OCI-LY1 (cell line): ENCODE data around the gene LSAMP.

Experiments used
- H2AFZ ChIP-seq: fragments of 200-600 bp; sonication (generic), shearing (Covaris generic); 2 replicates; pipeline ENCODE4 v1.6.0; 2014; ENCODE audit warnings: antibody characterized with exemption, mild to moderate bottlenecking, low read length
- H3F3A ChIP-seq: fragments of 200-600 bp; sonication (generic), shearing (Covaris generic); 2 replicates; pipeline ENCODE4 v1.6.0; 2014; ENCODE audit warnings: mild to moderate bottlenecking, antibody characterized with exemption, low read length, moderate library complexity; ENCODE audit not compliant: insufficient read depth
- H3K27ac ChIP-seq: fragments of 200-600 bp; sonication (generic); 2 replicates; pipeline ENCODE4 v1.5.1; 2014; ENCODE audit warnings: low read length, mixed run types, mild to moderate bottlenecking, low read depth; ENCODE audit not compliant: poor library complexity, severe bottlenecking
- H3K27me3 ChIP-seq: fragments of 200-600 bp; sonication (generic); 2 replicates; pipeline ENCODE4 v1.6.0; 2014; ENCODE audit warnings: antibody characterized with exemption, mild to moderate bottlenecking, low read length, moderate library complexity; ENCODE audit not compliant: insufficient read depth
- H3K36me3 ChIP-seq: fragments of 200-600 bp; sonication (generic); 2 replicates; pipeline ENCODE4 v1.6.1; 2014; ENCODE audit warnings: mild to moderate bottlenecking, antibody characterized with exemption, low read length, moderate library complexity, mixed read lengths; ENCODE audit not compliant: insufficient read depth
- H3K4me1 ChIP-seq: fragments of 200-600 bp; sonication (generic); 2 replicates; pipeline ENCODE4 v1.5.1; 2014; ENCODE audit warnings: mild to moderate bottlenecking, low read length, moderate library complexity; ENCODE audit not compliant: insufficient read depth, severe bottlenecking
- H3K4me2 ChIP-seq: fragments of 200-600 bp; sonication (generic), shearing (Covaris generic); 2 replicates; pipeline ENCODE4 v1.6.1; 2014; ENCODE audit warnings: low read length
- H3K4me3 ChIP-seq: fragments of 200-600 bp; sonication (generic); 2 replicates; pipeline ENCODE4 v1.5.1; 2014; ENCODE audit warnings: low read length, low read depth, mild to moderate bottlenecking, mixed read lengths; ENCODE audit not compliant: poor library complexity, severe bottlenecking
- H3K79me2 ChIP-seq: fragments of 200-600 bp; shearing (Covaris generic); 2 replicates; pipeline ENCODE4 v1.6.1; 2016; ENCODE audit warnings: mixed run types, low read length, mixed read lengths; ENCODE audit not compliant: insufficient read depth
- H3K9ac ChIP-seq: fragments of 200-600 bp; sonication (generic), shearing (Covaris generic); 2 replicates; pipeline ENCODE4 v1.6.1; 2014; ENCODE audit warnings: mild to moderate bottlenecking, low read length, mixed read lengths
- H3K9me2 ChIP-seq: fragments of 200-600 bp; sonication (generic), shearing (Covaris generic); 2 replicates; pipeline ENCODE4 v1.6.1; 2014; ENCODE audit warnings: low read depth, mild to moderate bottlenecking, low read length, mixed read lengths
- H3K9me3 ChIP-seq: fragments of 200-600 bp; shearing (Covaris generic); 2 replicates; pipeline ENCODE4 v1.6.1; 2014; ENCODE audit warnings: low read length, mixed read lengths
- H4K20me1 ChIP-seq: fragments of 200-600 bp; sonication (generic), shearing (Covaris generic); 2 replicates; pipeline ENCODE4 v1.6.0; 2016; ENCODE audit warnings: mild to moderate bottlenecking, low read length; ENCODE audit not compliant: insufficient read depth
- EZH2 ChIP-seq: fragments of 200-600 bp; sonication (generic), shearing (Covaris generic); IDR thresholded peaks from 2 replicates; pipeline ENCODE4 v1.8.0; 2017; ENCODE audit warnings: borderline replicate concordance, mixed run types, mild to moderate bottlenecking, antibody characterized with exemption, low read length, moderate library complexity, mixed read lengths
- TF ChIP-seq, protein P1 (sequence below): fragments of 200-600 bp; sonication (generic), shearing (Covaris generic); IDR thresholded peaks from 2 replicates; pipeline ENCODE4 v1.5.1; 2017; ENCODE audit warnings: mild to moderate bottlenecking, antibody characterized with exemption, low read length, moderate library complexity, mixed read lengths

LSAMP gene

DNA sequence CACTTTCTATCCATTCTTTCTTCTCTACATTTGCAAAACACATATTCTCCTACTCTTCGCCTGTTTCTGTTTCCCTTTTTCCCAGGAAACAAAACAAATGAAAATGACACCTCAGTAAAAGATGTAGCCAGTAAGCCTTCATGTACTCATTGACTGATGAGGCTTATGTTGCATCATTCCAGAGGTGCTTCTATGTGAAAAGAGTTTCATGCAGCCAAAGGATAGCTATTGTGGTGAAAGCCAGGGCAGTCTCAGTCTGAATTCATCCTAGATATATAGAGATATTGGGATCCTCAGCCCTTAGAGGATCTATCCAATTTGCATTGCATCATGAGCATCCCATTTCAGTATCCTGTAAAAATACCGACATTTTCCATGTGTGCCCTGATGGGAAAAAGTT, 554.7 kb downstream of the LSAMP start:
- H3K27ac ChIP-seq = no peak overlapping the region
- H2AFZ ChIP-seq = no peak overlapping the region
- TF ChIP-seq EZH2 = no peak
- TF ChIP-seq, protein P1, sequence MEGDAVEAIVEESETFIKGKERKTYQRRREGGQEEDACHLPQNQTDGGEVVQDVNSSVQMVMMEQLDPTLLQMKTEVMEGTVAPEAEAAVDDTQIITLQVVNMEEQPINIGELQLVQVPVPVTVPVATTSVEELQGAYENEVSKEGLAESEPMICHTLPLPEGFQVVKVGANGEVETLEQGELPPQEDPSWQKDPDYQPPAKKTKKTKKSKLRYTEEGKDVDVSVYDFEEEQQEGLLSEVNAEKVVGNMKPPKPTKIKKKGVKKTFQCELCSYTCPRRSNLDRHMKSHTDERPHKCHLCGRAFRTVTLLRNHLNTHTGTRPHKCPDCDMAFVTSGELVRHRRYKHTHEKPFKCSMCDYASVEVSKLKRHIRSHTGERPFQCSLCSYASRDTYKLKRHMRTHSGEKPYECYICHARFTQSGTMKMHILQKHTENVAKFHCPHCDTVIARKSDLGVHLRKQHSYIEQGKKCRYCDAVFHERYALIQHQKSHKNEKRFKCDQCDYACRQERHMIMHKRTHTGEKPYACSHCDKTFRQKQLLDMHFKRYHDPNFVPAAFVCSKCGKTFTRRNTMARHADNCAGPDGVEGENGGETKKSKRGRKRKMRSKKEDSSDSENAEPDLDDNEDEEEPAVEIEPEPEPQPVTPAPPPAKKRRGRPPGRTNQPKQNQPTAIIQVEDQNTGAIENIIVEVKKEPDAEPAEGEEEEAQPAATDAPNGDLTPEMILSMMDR = no peak

DNA sequence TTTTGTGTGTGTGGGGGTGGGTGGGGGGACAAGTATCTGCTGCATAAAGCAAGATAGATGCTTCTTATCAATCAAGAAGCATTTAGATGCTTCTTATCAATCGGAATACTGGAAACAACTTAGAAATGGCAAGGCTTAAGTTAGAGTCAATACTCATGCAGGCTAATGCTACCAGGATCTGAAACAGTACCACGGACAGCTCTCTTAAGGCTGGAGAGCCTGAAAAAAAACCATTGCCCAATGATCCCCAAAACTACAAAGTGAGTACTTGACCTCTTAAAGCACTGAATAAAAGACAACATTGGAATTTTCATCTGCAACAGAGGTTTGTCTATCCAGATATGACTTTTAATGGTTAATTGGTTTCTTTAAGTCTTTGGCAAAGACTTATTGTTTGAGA, 559.7 kb downstream of the LSAMP start:
- Histone ChIP-seq H2AFZ (no peak overlapping the region), H3K9ac (no peak overlapping the region), H3K4me1 (no peaks in the 10 kb centered on the region), H3K4me2 (no peak overlapping the region), H3K4me3 (no peak overlapping the region), H3K36me3 (no peaks in the 10 kb centered on the region), H3K9me3 (no peaks in the 10 kb centered on the region), H3F3A (no peaks in the 10 kb centered on the region; the same call in 1 of the 2 replicates), H4K20me1 (no peaks in the 10 kb centered on the region), H3K27ac (no peak overlapping the region), H3K9me2 (no peaks in the 10 kb centered on the region), H3K79me2 (no peaks in the 10 kb centered on the region), H3K27me3 (no peaks in the 10 kb centered on the region)
- TF ChIP-seq, protein P1 = no peak
- no peak for TF ChIP-seq EZH2

More for the DNA sequence above, 554.7 kb downstream of the LSAMP start:
- no peaks in the 10 kb centered on the region for H3K9me2 ChIP-seq
- no peak overlapping the region for H3K9ac ChIP-seq
- H3K36me3 ChIP-seq = no peaks in the 10 kb centered on the region
- no peaks in the 10 kb centered on the region for H3K4me1 ChIP-seq
- H3K4me3 ChIP-seq = no peak overlapping the region
- H3K9me3 ChIP-seq = no peaks in the 10 kb centered on the region
- H3F3A ChIP-seq = no peaks in the 10 kb centered on the region
- no peaks in the 10 kb centered on the region for H3K27me3 ChIP-seq
- H3K4me2 ChIP-seq = no peak overlapping the region
- no peaks in the 10 kb centered on the region for H4K20me1 ChIP-seq
- H3K79me2 ChIP-seq = no peaks in the 10 kb centered on the region

DNA sequence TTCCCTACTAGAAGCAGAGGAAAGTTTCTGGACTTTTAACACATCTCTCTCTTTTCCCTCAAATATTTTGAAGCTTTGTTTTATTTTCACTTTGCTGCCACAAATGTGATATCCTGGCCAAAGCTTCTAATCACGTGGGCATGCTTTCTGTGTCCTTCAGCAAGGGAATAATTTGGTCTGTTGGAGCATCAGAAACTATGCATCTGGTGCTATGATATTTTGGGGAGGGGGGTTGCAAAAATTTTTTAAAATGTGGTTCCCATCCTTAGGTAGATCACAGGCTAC, 567.7 kb downstream of the LSAMP start:
- Histone ChIP-seq H3K36me3 (no peaks in the 10 kb centered on the region), H3F3A (no peaks in the 10 kb centered on the region), H3K4me3 (no peak overlapping the region), H3K9ac (no peak overlapping the region), H3K27me3 (no peaks in the 10 kb centered on the region), H3K27ac (no peak overlapping the region), H3K4me2 (no peak overlapping the region), H3K4me1 (no peaks in the 10 kb centered on the region), H4K20me1 (no peaks in the 10 kb centered on the region), H3K79me2 (no peaks in the 10 kb centered on the region), H3K9me2 (no peaks in the 10 kb centered on the region), H3K9me3 (no peaks in the 10 kb centered on the region), H2AFZ (no peak overlapping the region)
- TF ChIP-seq, protein P1 = no peak
- TF ChIP-seq EZH2 = no peak
